HG03095 (cell line): Measurements from ENCODE around the gene PHRF1.

Experiments
- ATAC-seq: cut with Tn5 transposase; IDR thresholded peaks from one replicate; pipeline ENCODE4 v1.9.1; 2021; ENCODE audit warnings: moderate library complexity; ENCODE audit not compliant: unreplicated experiment

Gene PHRF1

GRCh38 chr11:595400-595799 is 19.1 kb downstream of the PHRF1 start:
- no peak for ATAC-seq

- ATAC-seq, result no peak
These were observed 20.1 kb downstream of the PHRF1 start for GRCh38 chr11:596374-596773.

GRCh38 chr11:597166-597725 is 21.0 kb downstream of the PHRF1 start:
- ATAC-seq, result no peak

DNA sequence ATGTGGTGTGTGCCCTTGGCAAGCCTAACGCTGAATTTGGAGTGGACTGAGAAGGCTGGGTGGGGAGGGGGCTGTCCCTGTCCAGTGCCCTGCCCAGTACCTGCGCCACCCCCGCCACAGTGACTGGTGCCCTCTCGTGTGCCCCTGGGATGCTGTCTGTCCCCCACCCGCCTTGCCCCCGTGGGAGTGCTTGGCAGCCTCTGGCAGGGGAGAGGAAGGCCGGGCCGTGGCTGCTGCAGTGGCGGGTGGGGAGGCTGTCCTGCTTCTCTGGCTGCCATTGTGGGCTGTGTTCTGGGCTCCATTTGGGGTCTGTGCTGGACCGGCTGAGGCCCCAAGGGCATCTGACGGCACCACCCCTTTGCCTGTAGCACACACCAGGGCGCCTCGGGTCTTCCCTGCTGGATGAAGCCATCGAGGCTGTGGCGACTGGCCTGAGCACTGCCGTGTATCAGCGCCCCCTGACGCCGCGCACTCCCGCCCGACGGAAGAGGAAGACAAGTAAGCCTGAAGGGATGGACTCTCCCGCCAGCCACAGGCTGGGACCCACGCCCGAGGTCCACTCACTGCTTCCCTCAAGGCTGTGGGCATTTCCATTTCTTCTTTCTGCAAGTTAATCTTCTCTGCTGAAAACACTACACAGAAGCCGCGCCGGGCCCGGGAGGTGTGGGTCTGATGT is 21.9 kb downstream of the PHRF1 start:
- ATAC-seq, result no peak

DNA sequence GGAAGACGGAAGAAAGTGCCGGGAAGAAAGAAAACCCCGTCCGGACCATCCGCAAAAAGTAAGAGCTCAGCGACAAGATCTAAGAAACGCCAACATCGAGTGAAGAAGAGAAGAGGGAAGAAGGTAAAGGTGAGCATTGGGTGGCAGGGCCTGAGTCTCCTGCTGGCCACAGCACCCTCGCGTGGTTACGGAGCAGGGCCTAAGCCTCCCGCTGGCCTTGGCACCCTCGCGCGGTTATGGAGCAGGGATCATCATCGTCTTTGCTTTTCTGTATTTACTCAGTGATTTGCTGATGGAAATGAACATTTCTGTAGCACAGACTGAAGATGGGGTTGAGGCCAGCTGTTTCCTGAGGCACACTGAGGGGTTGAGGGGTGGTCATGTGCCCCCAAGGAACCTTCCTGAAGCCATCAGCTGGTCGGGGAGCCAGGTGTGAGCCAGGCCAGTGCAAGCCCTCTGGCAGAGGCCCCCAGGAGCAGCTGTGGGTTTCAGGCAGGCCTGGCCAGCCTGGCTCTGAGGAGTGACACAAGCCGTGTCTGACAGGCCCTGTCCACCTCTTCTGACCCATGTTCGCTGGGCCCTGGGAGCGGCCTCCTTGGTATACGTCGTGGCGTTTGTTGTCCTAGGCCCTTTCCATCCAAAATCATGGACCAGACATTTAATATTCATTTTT is 25.4 kb downstream of the PHRF1 start:
- no peak for ATAC-seq

DNA sequence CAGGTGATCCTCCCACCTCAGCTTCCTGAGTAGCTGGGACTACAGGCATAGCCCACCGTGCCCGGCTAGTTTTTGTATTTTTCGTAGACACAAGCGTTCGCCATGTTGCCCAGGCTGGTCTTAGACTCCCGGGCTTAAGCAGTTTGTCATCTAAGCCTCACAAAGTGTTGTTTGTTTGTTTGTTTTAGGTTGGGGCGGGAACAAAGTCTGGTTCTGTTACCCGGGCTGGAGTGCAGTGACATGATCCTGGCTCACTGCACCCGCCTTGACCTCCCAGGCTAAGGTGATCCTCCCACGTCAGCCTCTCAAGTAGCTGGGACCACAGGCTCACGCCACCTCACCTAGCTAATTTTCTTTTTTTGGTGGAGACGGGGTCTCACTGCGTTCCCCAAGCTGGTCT is 26.9 kb downstream of the PHRF1 start:
- ATAC-seq, result no peak

DNA sequence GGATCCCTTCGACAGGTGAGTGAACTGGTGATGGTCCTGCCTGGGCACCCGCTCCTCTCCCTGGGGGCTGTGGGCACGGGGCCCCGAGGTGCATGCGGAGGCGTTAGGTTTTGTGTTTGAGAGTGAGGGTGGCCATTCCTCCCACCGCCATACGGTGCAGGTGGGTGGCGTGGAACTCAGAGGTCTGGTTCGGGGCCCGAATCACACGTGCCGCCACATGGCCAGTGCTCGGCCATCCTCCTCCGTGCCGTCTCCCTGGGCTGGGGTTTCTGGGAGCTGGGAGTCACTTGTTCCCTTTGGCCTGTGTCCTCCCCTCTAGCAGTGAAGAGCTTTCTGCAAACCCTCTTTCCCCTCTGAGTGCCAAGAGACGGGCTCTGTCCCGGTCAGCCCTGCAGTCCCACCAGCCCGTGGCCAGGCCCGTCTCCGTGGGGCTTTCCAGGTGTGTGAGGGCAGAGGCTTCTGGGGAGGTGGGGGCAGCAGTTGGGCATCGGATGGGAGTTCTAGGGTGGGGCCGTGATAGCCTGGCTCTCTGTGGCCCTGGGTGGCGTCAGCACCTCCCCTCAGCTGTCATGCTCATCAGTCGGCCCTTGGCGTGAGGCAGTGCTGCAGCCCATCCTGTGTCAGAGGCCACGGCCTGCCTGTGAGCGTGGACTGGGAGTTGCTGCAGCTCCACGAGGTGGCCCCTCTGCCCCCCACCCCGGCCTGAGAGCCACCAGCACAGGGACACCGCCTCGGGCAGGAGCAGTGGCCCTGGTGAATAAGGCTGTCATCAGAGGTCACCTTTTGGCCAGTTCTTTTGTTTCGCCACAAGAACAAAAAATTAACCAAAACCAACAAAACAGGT is 29.2 kb downstream of the PHRF1 start:
- no peak for ATAC-seq

GRCh38 chr11:606245-606644 is 30.0 kb downstream of the PHRF1 start:
- ATAC-seq, result no peak

- ATAC-seq, result no peak
These were observed 30.9 kb downstream of the PHRF1 start for GRCh38 chr11:607020-607780.

DNA sequence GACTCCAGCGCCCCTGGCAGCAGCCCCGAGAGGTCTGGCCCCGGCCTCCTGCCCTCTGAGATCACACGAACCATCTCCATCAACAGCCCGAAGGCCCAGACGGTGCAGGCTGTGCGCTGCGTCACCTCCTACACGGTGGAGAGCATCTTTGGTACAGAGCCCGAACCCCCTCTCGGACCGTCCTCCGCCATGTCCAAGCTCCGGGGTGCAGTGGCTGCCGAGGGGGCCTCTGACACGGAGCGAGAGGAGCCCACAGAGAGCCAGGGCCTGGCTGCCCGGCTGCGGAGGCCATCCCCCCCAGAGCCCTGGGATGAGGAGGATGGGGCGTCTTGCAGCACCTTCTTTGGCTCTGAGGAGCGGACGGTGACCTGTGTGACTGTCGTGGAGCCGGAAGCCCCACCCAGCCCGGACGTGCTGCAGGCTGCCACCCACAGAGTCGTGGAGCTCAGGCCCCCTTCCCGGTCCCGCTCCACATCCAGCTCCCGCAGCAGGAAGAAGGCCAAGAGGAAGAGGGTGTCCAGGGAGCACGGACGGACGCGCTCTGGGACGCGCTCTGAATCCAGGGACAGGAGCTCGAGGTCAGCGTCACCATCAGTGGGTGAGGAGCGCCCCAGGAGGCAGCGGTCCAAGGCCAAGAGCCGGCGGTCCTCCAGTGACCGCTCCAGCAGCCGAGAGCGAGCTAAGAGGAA is 31.8 kb downstream of the PHRF1 start:
- no peak for ATAC-seq

DNA sequence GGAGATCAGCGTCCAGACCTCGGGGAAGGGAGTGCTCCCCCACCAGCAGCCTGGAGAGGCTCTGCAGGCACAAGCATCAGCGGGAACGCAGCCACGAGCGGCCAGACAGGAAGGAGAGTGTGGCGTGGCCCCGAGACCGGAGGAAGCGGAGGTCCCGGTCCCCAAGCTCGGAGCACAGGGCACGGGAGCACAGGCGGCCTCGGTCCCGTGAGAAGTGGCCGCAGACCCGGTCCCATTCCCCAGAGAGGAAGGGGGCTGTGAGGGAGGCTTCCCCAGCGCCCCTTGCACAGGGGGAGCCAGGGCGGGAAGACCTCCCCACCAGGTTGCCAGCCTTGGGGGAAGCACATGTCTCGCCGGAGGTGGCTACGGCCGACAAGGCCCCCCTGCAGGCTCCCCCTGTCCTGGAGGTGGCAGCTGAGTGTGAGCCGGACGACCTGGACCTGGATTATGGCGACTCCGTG is 32.6 kb downstream of the PHRF1 start:
- ATAC-seq, result no peak

DNA sequence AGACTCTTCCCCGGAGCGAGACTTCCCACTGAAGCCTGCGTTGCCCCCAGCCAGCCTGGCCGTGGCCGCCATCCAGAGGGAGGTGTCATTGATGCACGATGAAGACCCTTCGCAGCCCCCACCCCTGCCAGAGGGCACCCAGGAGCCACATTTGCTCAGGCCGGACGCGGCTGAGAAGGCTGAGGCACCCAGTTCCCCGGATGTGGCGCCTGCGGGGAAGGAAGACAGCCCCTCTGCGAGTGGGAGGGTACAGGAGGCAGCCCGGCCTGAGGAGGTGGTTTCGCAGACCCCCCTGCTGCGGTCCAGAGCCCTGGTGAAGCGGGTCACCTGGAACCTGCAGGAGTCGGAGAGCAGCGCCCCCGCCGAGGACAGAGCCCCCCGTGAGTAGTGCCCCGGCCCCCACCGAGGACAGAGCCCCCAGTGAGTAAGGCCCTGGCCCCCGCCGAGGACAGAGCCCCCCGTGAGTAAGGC is 33.1 kb downstream of the PHRF1 start:
- no peak for ATAC-seq

DNA sequence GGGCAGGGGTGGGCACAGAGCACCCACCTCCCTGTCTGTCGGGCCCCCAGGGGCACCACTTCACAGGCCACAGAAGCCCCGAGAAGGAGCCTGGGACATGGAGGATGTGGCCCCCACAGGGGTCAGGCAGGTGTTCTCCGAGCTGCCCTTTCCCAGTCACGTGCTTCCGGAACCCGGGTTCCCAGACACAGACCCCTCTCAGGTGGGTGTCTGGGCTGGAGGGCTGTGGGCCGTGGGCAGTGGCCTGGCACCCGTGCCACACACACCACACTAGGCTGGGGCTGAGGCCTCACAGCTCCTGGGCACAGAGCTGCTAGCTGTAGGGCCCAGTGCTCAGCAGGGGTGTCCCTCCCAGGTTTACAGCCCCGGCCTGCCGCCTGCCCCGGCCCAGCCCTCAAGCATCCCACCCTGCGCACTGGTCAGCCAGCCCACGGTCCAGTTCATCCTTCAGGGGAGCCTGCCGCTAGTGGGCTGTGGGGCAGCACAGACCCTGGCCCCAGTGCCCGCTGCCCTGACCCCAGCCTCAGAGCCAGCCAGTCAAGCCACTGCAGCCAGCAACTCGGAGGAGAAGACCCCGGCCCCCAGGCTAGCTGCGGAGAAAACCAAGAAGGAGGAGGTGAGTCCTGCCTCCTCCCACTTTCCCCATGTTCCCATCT is 34.0 kb downstream of the PHRF1 start:
- no peak for ATAC-seq

- no peak for ATAC-seq
These were observed 35.0 kb downstream of the PHRF1 start for GRCh38 chr11:611001-611996.

DNA sequence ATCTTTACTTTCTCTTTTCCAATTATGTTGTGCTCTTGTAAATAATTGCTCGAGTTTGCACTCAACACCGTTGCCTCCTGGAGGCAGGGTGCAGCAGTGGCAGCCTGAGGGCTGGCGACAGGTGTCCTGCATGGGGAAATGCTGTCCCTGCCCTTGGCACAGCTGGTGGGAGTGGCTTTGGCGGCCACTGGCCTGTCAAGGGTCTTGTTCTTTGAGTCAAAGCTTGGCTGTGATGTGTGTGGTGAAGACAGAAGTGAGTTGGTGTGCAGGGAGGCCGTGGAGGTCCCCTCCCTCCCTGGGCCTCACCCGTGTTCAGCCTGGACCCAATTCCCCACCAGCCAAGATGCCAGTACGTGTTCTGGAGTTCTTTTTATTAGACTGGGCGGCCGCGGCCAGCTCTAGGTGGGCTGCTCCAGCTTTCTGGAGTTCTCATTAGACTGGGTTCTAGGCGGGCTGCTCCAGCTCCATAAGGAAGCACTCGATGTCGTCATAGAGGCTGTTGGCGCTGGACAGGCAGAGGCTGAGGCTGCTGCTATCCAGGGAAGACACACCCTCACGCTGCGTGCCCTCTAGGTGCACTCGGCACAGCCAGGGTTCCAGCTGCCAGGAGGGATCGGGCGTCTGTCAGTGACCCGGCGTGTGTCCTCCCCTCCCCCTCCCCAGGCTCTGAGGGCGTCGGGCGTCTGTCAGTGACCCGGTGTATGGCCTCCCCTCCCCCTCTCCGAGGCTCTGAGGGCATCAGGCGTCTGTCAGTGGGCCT is 36.1 kb downstream of the PHRF1 start:
- no peak for ATAC-seq

DNA sequence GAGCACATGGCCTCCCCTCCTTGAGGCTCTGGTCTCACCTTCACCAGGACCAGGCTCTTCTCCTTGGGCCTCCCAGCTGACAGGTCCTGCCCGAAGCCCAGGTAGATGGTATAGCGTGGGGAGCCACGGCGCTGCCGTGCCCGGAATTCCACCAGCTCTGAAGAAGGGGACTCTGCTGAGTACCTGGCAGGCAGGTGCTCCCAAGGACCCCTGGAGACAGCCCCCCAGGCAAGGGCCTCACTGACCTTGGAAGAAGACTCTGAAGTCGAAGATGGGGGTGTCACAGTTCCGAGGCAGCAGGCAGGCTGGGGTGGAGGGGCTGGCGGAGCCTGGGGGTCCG is 36.7 kb downstream of the PHRF1 start:
- no peak for ATAC-seq

- no peak for ATAC-seq
These were observed 37.2 kb downstream of the PHRF1 start for GRCh38 chr11:613369-613968.
